Measurements from ENCODE around the gene NMNAT3. TPM values are rescaled to one million over a fixed set of nuclear protein-coding genes. Genes with fewer than 3 reads are reported as not detected.

The NMNAT3 gene
- total RNA-seq, 2 experiments from 2014 or later: 1.5 to 1.9 TPM

- Mint-ChIP-seq H3K4me3 (no peak overlapping the region), H3K27me3 (peaks cover 47% of the 10 kb centered on the region), H3K36me3 (ENCODE audit: low read depth) (no peaks in the 10 kb centered on the region), H3K4me1 (ENCODE audit: low read depth) (no peaks in the 10 kb centered on the region), H3K27ac (no peak overlapping the region), H3K9me3 (no peaks in the 10 kb centered on the region)
- CTCF ChIA-PET: no interaction called here
- peaks cover 0 to 3% of the 10 kb centered on the region in 2 experiments for H3K9me3 ChIP-seq (ENCODE audit: control insufficient read depth in 1 of 2, insufficient read depth in 1 of 2, low read length in 2 of 2)
- POLR2A ChIA-PET: no interaction called here
- H3K27me3 ChIP-seq (ENCODE audit: control insufficient read depth in 1 of 2, insufficient read depth in 2 of 2, low read length in 2 of 2): peaks cover 0 to 2% of the 10 kb centered on the region in 2 experiments
- TF ChIP-seq CTCF (IDR thresholded peaks at IDR 0.05): no peak
- no peak overlapping the region for H3K4me3 ChIP-seq (ENCODE audit: low read length)
- ATAC-seq (ENCODE audit: poor library complexity) (no peak), DNase-seq (no peak)
- no peaks in the 10 kb centered on the region for H3K36me3 ChIP-seq (ENCODE audit: insufficient read depth, low read length)
- H3K4me1 ChIP-seq (ENCODE audit: insufficient read depth, low read length): no peaks in the 10 kb centered on the region
- intact Hi-C loops (cut with DNase I, micrococcal nuclease): no loop called here
- H3K27ac ChIP-seq (ENCODE audit: low read depth in 1 of 2, low read length in 2 of 2): no peak overlapping the region
Measured at GRCh38 chr3:139716908-139717485, 39.2 kb upstream of the NMNAT3 start.

- H3K9me3 Mint-ChIP-seq: no peaks in the 10 kb centered on the region
- H3K27me3 Mint-ChIP-seq: peaks cover 36% of the 10 kb centered on the region
- Histone ChIP-seq H3K4me1 (ENCODE audit: insufficient read depth, low read length) (no peaks in the 10 kb centered on the region), H3K27me3 (ENCODE audit: control insufficient read depth in 1 of 2, insufficient read depth in 2 of 2, low read length in 2 of 2) (peaks cover 0 to 2% of the 10 kb centered on the region in 2 experiments), H3K36me3 (ENCODE audit: insufficient read depth, low read length) (no peaks in the 10 kb centered on the region), H3K9me3 (ENCODE audit: control insufficient read depth in 1 of 2, insufficient read depth in 1 of 2, low read length in 2 of 2) (peaks cover 0 to 3% of the 10 kb centered on the region in 2 experiments), H3K27ac (ENCODE audit: low read depth in 1 of 2, low read length in 2 of 2) (no peak overlapping the region), H3K4me3 (ENCODE audit: low read length) (no peak overlapping the region)
- ChIA-PET CTCF (no interaction called here), POLR2A (no interaction called here)
- H3K4me1 Mint-ChIP-seq (ENCODE audit: low read depth): no peaks in the 10 kb centered on the region
- no peak for TF ChIP-seq CTCF (IDR thresholded peaks at IDR 0.05)
- no peak for ATAC-seq (ENCODE audit: poor library complexity)
- intact Hi-C loops (cut with DNase I, micrococcal nuclease): no loop called here
- no peak for DNase-seq
- no peak overlapping the region for H3K4me3 Mint-ChIP-seq
- no peaks in the 10 kb centered on the region for H3K36me3 Mint-ChIP-seq (ENCODE audit: low read depth)
- no peak overlapping the region for H3K27ac Mint-ChIP-seq
Measured at GRCh38 chr3:139715743-139716360, 38.1 kb upstream of the NMNAT3 start.

- Histone ChIP-seq H3K27me3 (ENCODE audit: control insufficient read depth in 1 of 2, insufficient read depth in 2 of 2, low read length in 2 of 2) (peaks cover 0 to 2% of the 10 kb centered on the region in 2 experiments), H3K4me1 (ENCODE audit: insufficient read depth, low read length) (no peaks in the 10 kb centered on the region), H3K27ac (ENCODE audit: low read depth in 1 of 2, low read length in 2 of 2) (no peak overlapping the region), H3K36me3 (ENCODE audit: insufficient read depth, low read length) (no peaks in the 10 kb centered on the region), H3K4me3 (ENCODE audit: low read length) (no peak overlapping the region), H3K9me3 (ENCODE audit: control insufficient read depth in 1 of 2, insufficient read depth in 1 of 2, low read length in 2 of 2) (no peaks in the 10 kb centered on the region)
- POLR2A ChIA-PET: no interaction called here
- intact Hi-C loops (cut with DNase I, micrococcal nuclease): no loop called here
- CTCF ChIA-PET: no interaction called here
- Mint-ChIP-seq H3K4me1 (ENCODE audit: low read depth) (no peaks in the 10 kb centered on the region), H3K36me3 (ENCODE audit: low read depth) (no peaks in the 10 kb centered on the region), H3K9me3 (no peaks in the 10 kb centered on the region), H3K27me3 (peaks cover 32% of the 10 kb centered on the region), H3K27ac (no peak overlapping the region), H3K4me3 (no peak overlapping the region)
- ATAC-seq (ENCODE audit: poor library complexity) (no peak), DNase-seq (no peak)
- no peak for TF ChIP-seq CTCF (IDR thresholded peaks at IDR 0.05)
Measured at GRCh38 chr3:139715166-139715565, 37.4 kb upstream of the NMNAT3 start.

Measured in CD4-positive, alpha-beta T cell (primary cell).